Panc1 (cell line): ENCODE data around the gene COL16A1.

Source experiments
- CTCF ChIP-seq: fragments of 450-650 bp; IDR thresholded peaks from 2 replicates; pipeline ENCODE4 v1.5.1; 2017; ENCODE audit warnings: mild to moderate bottlenecking
- POLR2AphosphoS5 ChIP-seq: IDR thresholded peaks from 2 replicates; pipeline ENCODE4 v1.6.1; 2012; ENCODE audit warnings: mild to moderate bottlenecking, low read depth, low read length, moderate library complexity
- REST ChIP-seq, 2 experiments: IDR thresholded peaks; 2 replicates each; pipeline ENCODE4 v1.6.1; 2011 to 2012; ENCODE audit warnings: low read depth in 2 of 2, control low read depth in 1 of 2, low read length in 1 of 2, mild to moderate bottlenecking in 1 of 2, moderate library complexity in 1 of 2; ENCODE audit not compliant: insufficient read depth in 1 of 2
- SIN3A ChIP-seq: IDR thresholded peaks from 2 replicates; pipeline ENCODE4 v1.6.1; 2012; ENCODE audit warnings: low read depth, mild to moderate bottlenecking, low read length, moderate library complexity, borderline replicate concordance; ENCODE audit not compliant: insufficient read depth
- TCF7L2 ChIP-seq: IDR thresholded peaks from 2 replicates; pipeline ENCODE4 v1.6.1; 2011; ENCODE audit warnings: mild to moderate bottlenecking, low read depth, low read length, inconsistent platforms

- TF ChIP-seq CTCF (no peak), POLR2AphosphoS5 (no peak), REST (IDR thresholded peaks at IDR 0.05; ENCODE audit: insufficient read depth in 1 of 2, low read depth in 2 of 2, low read length in 1 of 2) (0 out of 4 replicates have a peak, but pooled peaks of 1 of the 2 experiments have one; percentile 6), TCF7L2 (no peak), SIN3A (no peak)
Measured at GRCh38 chr1:31725134-31725533, 21.3 kb upstream of the COL16A1 start.
